Stimulated activated CD8-positive, alpha-beta memory T cell treated with anti-CD3 and anti-CD28 coated beads, Interleukin-4, amount 100 ng/mL, for 24 hours (primary cell): ENCODE measurements around the gene CCP110.
"Not testable (repeated sequence)": the region's sequence is repeated elsewhere in the genome, so short reads cannot be mapped to it uniquely, and the experiment has no call there.

Experiments used
- DNase-seq: peaks from one replicate; pipeline ENCODE4 v3.0.0-alpha.2; 2020; ENCODE audit warnings: low read depth

The CCP110 gene

GRCh38 chr16:19507867-19508266, 15.9 kb upstream of the CCP110 start:
- DNase-seq = no peak

DNA sequence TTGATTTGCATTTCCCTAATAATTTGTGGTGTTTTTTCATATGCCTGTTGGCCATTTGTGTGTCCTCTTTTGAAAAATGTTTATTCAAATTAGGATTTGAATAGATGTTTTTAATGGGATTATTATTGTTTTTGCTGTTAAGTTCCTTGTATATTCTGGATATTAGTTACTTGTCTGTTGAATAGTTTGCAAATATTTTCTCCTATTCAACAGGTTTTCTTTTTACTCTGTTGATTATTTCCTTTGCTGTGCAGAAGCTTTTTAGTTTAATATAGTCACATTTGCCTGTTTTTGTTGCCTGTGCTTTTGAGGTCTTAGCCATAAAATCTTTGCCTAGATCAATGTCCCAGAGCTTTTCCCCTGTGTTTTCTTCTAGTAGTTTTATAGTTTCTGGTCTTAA, 11.4 kb upstream of the CCP110 start:
- DNase-seq = no peak

DNA sequence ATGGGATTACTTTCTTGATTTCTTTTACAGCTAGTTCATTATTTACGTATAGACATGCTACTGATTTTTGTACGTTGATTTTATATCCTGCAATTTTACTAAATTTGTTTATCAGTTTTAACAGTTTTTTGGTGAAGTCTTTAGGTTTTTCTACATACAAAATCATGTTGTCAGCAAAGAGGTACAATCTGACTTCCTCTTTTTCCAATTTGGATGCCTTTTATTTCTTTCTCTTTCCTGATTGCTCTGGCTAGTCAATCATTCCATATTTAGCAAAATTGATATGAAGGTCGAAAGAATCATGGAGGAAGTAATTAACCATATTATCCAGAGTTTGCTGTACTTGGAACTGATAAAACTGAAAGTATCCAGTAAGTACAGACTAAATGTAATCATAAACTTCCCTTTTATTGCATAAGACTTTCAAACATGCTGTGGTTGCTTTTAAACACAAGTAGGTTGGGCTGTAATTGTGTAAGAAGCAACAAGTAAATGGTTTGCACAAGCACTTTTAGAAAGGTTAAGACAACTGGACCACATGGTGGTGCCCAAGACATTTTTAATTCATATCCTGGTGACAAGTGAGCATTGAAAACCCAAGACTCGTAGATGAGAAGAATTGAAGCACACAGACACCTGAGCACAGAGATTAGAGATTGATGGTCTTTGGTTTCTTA, 10.2 kb upstream of the CCP110 start:
- DNase-seq = no peak

GRCh38 chr16:19515757-19516156, 8.0 kb upstream of the CCP110 start:
- no peak for DNase-seq

- no peak for DNase-seq
Measured at GRCh38 chr16:19517424-19518089, 6.2 kb upstream of the CCP110 start.

DNA sequence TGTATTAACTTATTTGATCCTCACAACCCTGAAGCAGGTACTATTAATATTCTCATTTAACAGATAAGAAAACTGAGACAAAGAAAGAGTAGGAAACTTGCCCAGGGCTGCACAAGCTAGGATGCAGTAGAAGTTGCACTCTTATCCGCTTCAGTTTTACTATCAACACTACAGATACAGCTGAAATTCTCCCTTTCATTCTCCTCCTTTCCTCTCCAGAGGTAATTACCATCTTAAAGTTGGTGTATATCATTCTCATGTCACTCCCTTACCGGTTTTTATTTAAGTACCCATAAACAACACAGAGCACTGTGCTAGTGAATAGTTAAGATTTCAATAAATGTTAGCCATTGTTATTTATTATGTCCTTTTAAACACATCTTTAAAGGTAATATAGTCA, 5.4 kb upstream of the CCP110 start:
- no peak for DNase-seq

- DNase-seq = no peak
Measured at GRCh38 chr16:19520861-19521331, 2.8 kb upstream of the CCP110 start.

DNA sequence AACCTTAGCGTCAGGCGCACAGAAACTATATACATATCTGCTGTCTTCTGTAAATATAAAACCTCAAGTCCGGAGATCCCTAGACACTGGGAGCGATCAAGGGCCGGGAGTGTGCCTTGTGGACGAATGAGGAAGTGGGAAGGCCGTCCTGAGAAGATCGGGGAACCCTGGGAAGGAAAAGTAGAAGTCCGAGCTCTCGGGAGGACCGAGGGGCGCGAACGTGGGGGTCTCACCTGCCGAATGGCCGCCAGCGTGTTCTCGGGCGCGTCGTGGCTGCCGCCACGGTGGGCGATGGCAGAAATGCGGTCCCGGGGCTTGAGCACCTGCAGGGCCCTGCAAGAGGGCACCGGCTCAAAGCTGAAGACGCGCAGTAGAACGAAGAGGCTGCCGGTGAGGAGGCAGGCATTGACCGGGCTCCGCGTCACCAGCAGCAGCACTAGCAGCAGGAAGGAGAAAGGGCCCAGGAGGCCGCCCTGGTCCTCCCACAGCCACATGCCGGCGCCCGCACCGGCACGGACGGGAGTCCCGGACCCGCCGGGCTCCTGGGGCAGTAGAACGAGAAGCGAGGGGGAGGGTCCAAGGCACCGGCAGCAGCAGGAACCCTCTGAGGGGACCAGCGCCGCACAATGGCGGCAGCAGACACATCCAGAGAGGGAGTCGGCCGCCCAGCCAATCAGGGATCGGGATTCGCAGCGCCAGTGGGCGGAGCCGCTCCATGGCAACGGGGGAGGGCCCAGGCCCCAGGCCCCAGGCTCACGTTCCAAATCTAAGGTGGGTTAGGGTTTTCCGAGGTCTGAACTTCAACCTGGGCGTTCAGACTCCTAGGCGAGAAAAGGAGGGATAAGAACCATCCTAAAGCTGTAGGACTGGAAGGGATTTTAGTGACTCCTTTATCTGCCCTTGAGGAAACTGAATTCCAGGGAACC, 2.0 kb upstream of the CCP110 start, which contains the start of gene GDE1:
Gene GDE1 (minus strand): TSS at position 628 of the 926 bp plus-strand sequence. CDS start 134 bp downstream, at position 494.
- DNase-seq = peak; percentile 93

- DNase-seq = no peak
Measured at GRCh38 chr16:19522397-19522732, 1.4 kb upstream of the CCP110 start.

DNA sequence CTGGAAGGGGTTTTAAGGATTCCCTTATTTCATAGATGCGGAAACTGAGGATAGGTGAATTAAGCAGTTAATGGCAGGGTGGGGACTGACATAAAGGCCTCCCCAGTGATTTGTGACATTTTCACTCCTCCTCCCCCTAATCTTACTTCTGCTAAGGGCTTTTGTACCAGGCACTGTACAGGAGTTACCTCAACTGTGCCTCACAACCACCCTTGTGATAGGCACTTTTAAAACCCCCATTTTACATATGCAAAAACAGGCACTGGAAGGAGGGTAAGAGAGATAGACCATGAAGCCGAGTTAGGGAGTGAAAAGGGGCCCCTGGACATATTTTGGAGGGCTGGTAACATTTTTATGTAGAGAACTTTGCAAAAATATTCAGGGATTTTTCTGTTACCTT, 982 bp upstream of the CCP110 start:
- DNase-seq = no peak

DNA sequence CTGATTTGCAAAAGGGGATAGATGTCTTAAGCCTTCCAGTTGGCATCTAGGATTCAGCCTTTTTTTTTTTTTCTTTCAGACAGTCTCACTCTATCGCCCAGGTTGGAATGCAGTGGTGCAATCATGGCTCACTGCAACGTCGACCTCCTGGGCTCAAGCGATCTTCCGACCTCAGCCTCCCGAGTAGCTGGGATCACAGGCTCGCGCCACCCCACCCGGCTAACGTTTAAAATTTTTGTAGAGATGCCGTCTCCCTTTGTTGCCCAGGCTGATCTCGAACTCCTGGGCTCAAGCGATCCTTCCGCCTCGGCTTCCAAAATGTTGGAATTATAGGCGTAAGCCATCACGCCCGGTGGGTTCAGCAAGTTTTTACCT, 571 bp upstream of the CCP110 start:
- DNase-seq = no peak

GRCh38 chr16:19524356-19524615, 544 bp downstream of the CCP110 start:
- DNase-seq = no peak

- DNase-seq = no peak
Measured at GRCh38 chr16:19524616-19525384, 1.1 kb downstream of the CCP110 start.

DNA sequence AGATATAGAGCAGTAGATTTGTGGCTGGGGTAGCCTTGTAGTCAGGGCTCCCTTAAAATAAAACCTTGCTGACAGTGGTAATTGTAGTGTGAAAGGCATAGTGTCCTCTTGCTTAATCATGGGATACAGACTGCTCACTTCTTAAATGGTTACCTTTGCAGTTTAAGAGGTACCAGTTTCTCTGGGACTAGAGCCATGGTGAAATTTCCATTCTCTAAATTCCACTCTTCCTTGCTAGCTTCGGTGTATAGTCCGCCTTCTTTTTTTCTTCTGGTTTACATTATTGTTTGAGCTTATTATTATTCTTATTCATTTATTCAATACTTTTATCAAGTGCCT, 1.6 kb downstream of the CCP110 start:
- DNase-seq = no peak

DNA sequence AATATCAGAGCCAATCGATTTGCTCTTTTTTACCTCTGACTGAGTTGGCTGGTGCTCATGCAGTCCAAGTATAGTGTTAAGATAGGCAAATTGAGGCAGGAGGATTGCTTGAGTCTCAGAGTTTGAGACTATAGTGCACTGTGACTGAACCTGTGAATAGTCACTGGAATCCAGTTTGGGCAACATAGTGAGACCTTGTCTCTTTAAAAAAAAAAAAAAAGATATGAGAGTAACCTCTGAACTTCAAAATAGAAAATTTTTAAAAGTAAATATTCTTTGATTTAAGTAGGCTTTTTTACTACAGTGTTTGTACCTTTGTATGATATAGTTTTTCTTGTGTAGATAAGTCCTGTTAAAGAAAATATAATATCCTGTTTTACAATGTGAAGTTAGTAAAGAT, 3.4 kb downstream of the CCP110 start:
- no peak for DNase-seq

DNA sequence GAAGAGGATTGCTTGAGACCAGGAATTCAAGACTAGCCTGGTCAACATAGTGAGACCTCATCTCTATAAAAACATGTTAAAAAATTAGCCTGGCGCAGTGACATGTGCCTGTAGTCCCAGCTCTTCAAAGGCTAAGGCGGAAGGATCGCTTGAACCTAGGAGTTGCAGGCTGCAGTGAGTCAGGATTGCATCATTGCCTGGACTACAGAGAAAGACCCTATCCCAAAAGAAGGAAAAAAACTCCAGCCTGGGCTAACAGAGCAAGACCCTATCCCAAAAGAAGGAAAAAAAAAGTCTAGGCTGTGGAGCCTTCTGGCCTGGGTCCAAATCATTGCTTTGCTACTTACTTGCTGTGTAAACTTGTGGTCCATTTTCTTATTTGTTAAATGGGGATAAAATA, 4.9 kb downstream of the CCP110 start:
- no peak for DNase-seq

GRCh38 chr16:19532601-19533000, 8.9 kb downstream of the CCP110 start:
- DNase-seq = no peak

GRCh38 chr16:19540241-19540970, 16.7 kb downstream of the CCP110 start:
- DNase-seq = no peak

DNA sequence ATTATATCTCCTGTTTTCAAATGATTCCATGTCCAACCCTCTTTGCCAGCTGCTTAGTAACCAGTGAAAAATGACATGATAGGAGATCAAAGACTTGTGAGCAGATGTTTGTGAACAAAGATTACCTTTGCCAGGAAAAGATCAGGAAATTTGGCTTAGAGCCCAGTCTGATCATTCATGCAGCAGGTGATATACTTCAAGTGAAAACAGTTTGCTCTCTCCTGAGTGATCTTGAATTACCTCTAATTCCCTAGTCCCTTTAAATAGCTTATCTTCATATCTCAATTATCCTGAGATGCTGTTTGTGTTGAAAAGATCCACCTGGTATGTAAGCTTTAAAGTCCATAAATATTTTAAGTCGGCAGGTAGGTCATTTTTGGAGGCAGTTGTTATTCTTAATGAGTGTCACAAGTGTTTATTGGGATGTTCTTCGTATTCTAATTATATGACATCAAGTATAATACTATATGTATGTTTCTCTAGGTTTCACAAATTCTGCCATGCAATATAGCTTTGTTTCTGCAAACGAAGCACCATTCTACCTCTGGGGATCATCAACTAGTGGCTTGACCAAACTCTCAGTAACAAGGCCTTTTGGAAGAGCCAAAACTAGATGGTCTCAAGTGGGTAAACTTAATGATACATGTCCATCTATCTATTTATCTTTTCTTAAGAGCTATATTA, 18.5 kb downstream of the CCP110 start:
- DNase-seq = no peak

- DNase-seq = not testable (repeated sequence)
Measured at GRCh38 chr16:19543278-19543996, 19.7 kb downstream of the CCP110 start.
